UCSD-AML1 (cell line): Measurements from ENCODE around the gene CRTAC1.
A peak's percentile ranks its signal among the peaks of the same experiment; 100 is the strongest.

Source experiments
- DNase-seq: peaks from one replicate; lab custom pipeline; 2025; ENCODE audit not compliant: unreplicated experiment; lab: John Stamatoyannopoulos, UW

Gene CRTAC1

GRCh38 chr10:97924678-97925077 lies 105.7 kb downstream of the CRTAC1 start:
- no peak for DNase-seq

GRCh38 chr10:97923476-97923875 lies 106.9 kb downstream of the CRTAC1 start:
- DNase-seq: no peak

- DNase-seq: no peak
Observed at GRCh38 chr10:97923057-97923456, 107.4 kb downstream of the CRTAC1 start.

- DNase-seq: no peak
Observed at GRCh38 chr10:97922022-97922758, 108.2 kb downstream of the CRTAC1 start.

GRCh38 chr10:97921581-97922021 lies 108.8 kb downstream of the CRTAC1 start:
- DNase-seq: no peak

- no peak for DNase-seq
Observed at GRCh38 chr10:97920865-97921264, 109.6 kb downstream of the CRTAC1 start.

- DNase-seq: no peak
Observed at GRCh38 chr10:97919012-97919411, 111.4 kb downstream of the CRTAC1 start.

- no peak for DNase-seq
Observed at GRCh38 chr10:97916586-97916985, 113.8 kb downstream of the CRTAC1 start.

- no peak for DNase-seq
Observed at GRCh38 chr10:97915346-97916131, 114.9 kb downstream of the CRTAC1 start.

- peak; percentile 65 for DNase-seq
Observed at GRCh38 chr10:97914837-97915211, 115.6 kb downstream of the CRTAC1 start.

- DNase-seq: no peak
Observed at GRCh38 chr10:97914171-97914836, 116.1 kb downstream of the CRTAC1 start.

GRCh38 chr10:97913614-97914013 lies 116.8 kb downstream of the CRTAC1 start:
- no peak for DNase-seq

- DNase-seq: no peak
Observed at GRCh38 chr10:97913193-97913592, 117.2 kb downstream of the CRTAC1 start.

GRCh38 chr10:97911217-97911616 lies 119.2 kb downstream of the CRTAC1 start:
- DNase-seq: no peak

GRCh38 chr10:97910661-97911060 lies 119.8 kb downstream of the CRTAC1 start:
- no peak for DNase-seq

- no peak for DNase-seq
Observed at GRCh38 chr10:97907830-97908229, 122.6 kb downstream of the CRTAC1 start.

- DNase-seq: no peak
Observed at GRCh38 chr10:97907211-97907610, 123.2 kb downstream of the CRTAC1 start.

- DNase-seq: no peak
Observed at GRCh38 chr10:97905276-97905675, 125.1 kb downstream of the CRTAC1 start.

- DNase-seq: no peak
Observed at GRCh38 chr10:97904576-97904975, 125.8 kb downstream of the CRTAC1 start.

GRCh38 chr10:97904018-97904381 lies 126.4 kb downstream of the CRTAC1 start:
- DNase-seq: no peak

GRCh38 chr10:97903128-97904017 lies 127.0 kb downstream of the CRTAC1 start:
- DNase-seq: no peak
